SJCRH30 (cell line): Measurements from ENCODE around the gene DQX1. TPM values are rescaled to one million over a fixed set of nuclear protein-coding genes. Genes with fewer than 3 reads are reported as not detected.
A peak's percentile ranks its signal among the peaks of the same experiment; 100 is the strongest.

Source experiments
- DNase-seq, 2 experiments: peaks; one replicate each; pipeline ENCODE4 v3.0.0-alpha.2; 2015 to 2020
- H3K27ac ChIP-seq: fragments of 250-450 bp; sonication (Bioruptor Pico); 2 replicates; pipeline ENCODE4 v1.5.1; 2020; ENCODE audit warnings: mild to moderate bottlenecking, moderate library complexity
- H3K27me3 ChIP-seq: fragments of 250-450 bp; sonication (Bioruptor Pico); 2 replicates; pipeline ENCODE4 v1.5.1; 2020; ENCODE audit warnings: mild to moderate bottlenecking, moderate library complexity
- H3K36me3 ChIP-seq: fragments of 250-450 bp; sonication (Bioruptor Pico); 2 replicates; pipeline ENCODE4 v1.5.1; 2020; ENCODE audit warnings: mild to moderate bottlenecking, moderate library complexity
- H3K4me1 ChIP-seq: fragments of 250-450 bp; sonication (Bioruptor Pico); 2 replicates; pipeline ENCODE4 v1.5.1; 2020; ENCODE audit warnings: mild to moderate bottlenecking, moderate library complexity
- H3K4me3 ChIP-seq: fragments of 250-450 bp; sonication (Bioruptor Pico); 2 replicates; pipeline ENCODE4 v1.5.1; 2020; ENCODE audit warnings: mild to moderate bottlenecking, moderate library complexity
- H3K9me3 ChIP-seq: fragments of 250-450 bp; sonication (Bioruptor Pico); replicated peaks from 2 replicates; pipeline ENCODE4 v1.5.1; 2020; ENCODE audit warnings: mild to moderate bottlenecking, moderate library complexity
- total RNA-seq: library from RNA; depleted of rRNA; stranded (reverse); fragments of >200 nt; shearing (Covaris generic); gene quantifications from 2 replicates; pipeline ENCODE4 v1.2.3, GENCODE V29; 2014

The DQX1 gene
- total RNA-seq, 1 experiment from 2014 or later = 0.30 TPM

GRCh38 chr2:74513605-74514367 lies 12.2 kb downstream of the DQX1 start:
- Histone ChIP-seq H3K9me3 (no peaks in the 10 kb centered on the region), H3K4me1 (peaks cover under 1% of the 10 kb centered on the region; the same call in 1 of the 2 replicates), H3K36me3 (no peaks in the 10 kb centered on the region), H3K27ac (no peak overlapping the region), H3K27me3 (no peaks in the 10 kb centered on the region), H3K4me3 (no peak overlapping the region)
- DNase-seq = no peak

GRCh38 chr2:74512744-74513604 lies 13.1 kb downstream of the DQX1 start:
- H3K36me3 ChIP-seq = no peaks in the 10 kb centered on the region
- H3K9me3 ChIP-seq = no peaks in the 10 kb centered on the region
- H3K27ac ChIP-seq = no peak overlapping the region
- H3K4me1 ChIP-seq = peaks cover 8% of the 10 kb centered on the region; the same call in 1 of the 2 replicates
- no peaks in the 10 kb centered on the region for H3K27me3 ChIP-seq
- no peak overlapping the region for H3K4me3 ChIP-seq
- DNase-seq = no peak

- Histone ChIP-seq H3K27me3 (no peaks in the 10 kb centered on the region), H3K27ac (no peak overlapping the region), H3K4me3 (no peak overlapping the region), H3K4me1 (peaks cover 8% of the 10 kb centered on the region; the same call in 1 of the 2 replicates), H3K9me3 (no peaks in the 10 kb centered on the region), H3K36me3 (no peaks in the 10 kb centered on the region)
- peak in 1 of 2 experiments; percentile 38 for DNase-seq
Measured at GRCh38 chr2:74511104-74511989, 14.7 kb downstream of the DQX1 start.

- no peak overlapping the region for H3K27ac ChIP-seq
- DNase-seq = no peak
- peaks cover 8% of the 10 kb centered on the region; the same call in 1 of the 2 replicates for H3K4me1 ChIP-seq
- H3K36me3 ChIP-seq = no peaks in the 10 kb centered on the region
- no peak overlapping the region for H3K4me3 ChIP-seq
- no peaks in the 10 kb centered on the region for H3K9me3 ChIP-seq
- no peaks in the 10 kb centered on the region for H3K27me3 ChIP-seq
Measured at GRCh38 chr2:74510272-74510671, 15.8 kb downstream of the DQX1 start.

- peak overlapping the region; percentile 89 for H3K4me3 ChIP-seq
- no peaks in the 10 kb centered on the region for H3K27me3 ChIP-seq
- H3K36me3 ChIP-seq = no peaks in the 10 kb centered on the region
- peak overlapping the region; percentile 95 for H3K27ac ChIP-seq
- no peaks in the 10 kb centered on the region for H3K9me3 ChIP-seq
- peak; percentile 55 to 58 for DNase-seq
- H3K4me1 ChIP-seq = peaks cover 8% of the 10 kb centered on the region; the same call in 1 of the 2 replicates
Measured at GRCh38 chr2:74507926-74508520, 18.0 kb downstream of the DQX1 start.

- H3K9me3 ChIP-seq = no peaks in the 10 kb centered on the region
- H3K4me1 ChIP-seq = peaks cover 8% of the 10 kb centered on the region; the same call in 1 of the 2 replicates
- peak within 1 kb of the TSS; percentile 89 for H3K4me3 ChIP-seq
- peak within 1 kb of the TSS; percentile 95 for H3K27ac ChIP-seq
- peak; percentile 99 for DNase-seq
- H3K27me3 ChIP-seq = no peaks in the 10 kb centered on the region
- H3K36me3 ChIP-seq = no peaks in the 10 kb centered on the region
Measured at GRCh38 chr2:74507145-74507925, 18.7 kb downstream of the DQX1 start, which contains the start of gene PCGF1. Gene PCGF1, minus strand, starts transcription at chr2:74507695. Its CDS starts 27 bp downstream, at chr2:74507668.

GRCh38 chr2:74505448-74506246 lies 20.4 kb downstream of the DQX1 start:
- H3K4me1 ChIP-seq = peaks cover 8% of the 10 kb centered on the region; the same call in 1 of the 2 replicates
- DNase-seq = no peak
- no peak overlapping the region for H3K4me3 ChIP-seq
- H3K27me3 ChIP-seq = no peaks in the 10 kb centered on the region
- no peaks in the 10 kb centered on the region for H3K9me3 ChIP-seq
- H3K36me3 ChIP-seq = no peaks in the 10 kb centered on the region
- no peak overlapping the region for H3K27ac ChIP-seq

- H3K4me3 ChIP-seq = no peak overlapping the region
- no peak for DNase-seq
- H3K9me3 ChIP-seq = no peaks in the 10 kb centered on the region
- peaks cover 8% of the 10 kb centered on the region; the same call in 1 of the 2 replicates for H3K4me1 ChIP-seq
- H3K27ac ChIP-seq = no peak overlapping the region
- H3K27me3 ChIP-seq = no peaks in the 10 kb centered on the region
- no peaks in the 10 kb centered on the region for H3K36me3 ChIP-seq
Measured at GRCh38 chr2:74504591-74504990, 21.4 kb downstream of the DQX1 start.

GRCh38 chr2:74503506-74504475 lies 22.2 kb downstream of the DQX1 start:
- no peak for DNase-seq
- Histone ChIP-seq H3K4me1 (peaks cover 8% of the 10 kb centered on the region; the same call in 1 of the 2 replicates), H3K27me3 (no peaks in the 10 kb centered on the region), H3K4me3 (peak overlapping the region; percentile 64), H3K27ac (peak overlapping the region; percentile 78), H3K36me3 (no peaks in the 10 kb centered on the region), H3K9me3 (no peaks in the 10 kb centered on the region)

- Histone ChIP-seq H3K27ac (peak overlapping the region; percentile 78), H3K9me3 (no peaks in the 10 kb centered on the region), H3K4me1 (no peaks in the 10 kb centered on the region), H3K27me3 (no peaks in the 10 kb centered on the region), H3K4me3 (peak overlapping the region; percentile 64), H3K36me3 (no peaks in the 10 kb centered on the region)
- peak; percentile 84 to 87 for DNase-seq
Measured at GRCh38 chr2:74502720-74503505, 23.1 kb downstream of the DQX1 start.

- H3K27me3 ChIP-seq = no peaks in the 10 kb centered on the region
- no peaks in the 10 kb centered on the region for H3K4me1 ChIP-seq
- H3K4me3 ChIP-seq = peak overlapping the region; percentile 64
- DNase-seq = no peak
- H3K27ac ChIP-seq = peak overlapping the region; percentile 78
- no peaks in the 10 kb centered on the region for H3K36me3 ChIP-seq
- no peaks in the 10 kb centered on the region for H3K9me3 ChIP-seq
Measured at GRCh38 chr2:74502147-74502719, 23.8 kb downstream of the DQX1 start.
